Hepatic stellate cell (primary cell): Measurements from ENCODE around the gene MACF1.
"Not testable (repeated sequence)": the region's sequence is repeated elsewhere in the genome, so short reads cannot be mapped to it uniquely, and the experiment has no call there.

Experiments used
- DNase-seq: peaks from one replicate; pipeline ENCODE4 v3.0.0; 2011; ENCODE audit warnings: low spot score

MACF1 gene

DNA sequence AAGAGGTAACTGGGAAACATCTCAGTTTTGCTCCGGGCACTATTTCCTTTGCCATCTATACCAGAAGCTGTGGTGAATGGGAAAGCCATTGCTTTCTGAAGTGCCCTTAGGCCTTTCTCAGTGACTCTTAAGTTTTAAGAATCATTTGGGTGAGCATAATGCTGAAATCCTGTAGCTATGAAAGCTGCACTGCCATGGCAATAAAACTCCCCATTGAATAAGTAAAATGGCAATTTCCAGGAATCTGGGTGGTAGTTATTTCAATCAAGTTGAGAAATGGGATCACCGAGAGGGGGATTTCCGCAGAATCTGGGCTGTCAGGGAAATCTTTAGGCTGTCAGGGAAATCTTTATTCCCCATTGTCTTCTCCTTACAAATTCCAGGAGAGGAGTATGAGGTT lies 26.8 kb upstream of the MACF1 start:
- no peak for DNase-seq

DNA sequence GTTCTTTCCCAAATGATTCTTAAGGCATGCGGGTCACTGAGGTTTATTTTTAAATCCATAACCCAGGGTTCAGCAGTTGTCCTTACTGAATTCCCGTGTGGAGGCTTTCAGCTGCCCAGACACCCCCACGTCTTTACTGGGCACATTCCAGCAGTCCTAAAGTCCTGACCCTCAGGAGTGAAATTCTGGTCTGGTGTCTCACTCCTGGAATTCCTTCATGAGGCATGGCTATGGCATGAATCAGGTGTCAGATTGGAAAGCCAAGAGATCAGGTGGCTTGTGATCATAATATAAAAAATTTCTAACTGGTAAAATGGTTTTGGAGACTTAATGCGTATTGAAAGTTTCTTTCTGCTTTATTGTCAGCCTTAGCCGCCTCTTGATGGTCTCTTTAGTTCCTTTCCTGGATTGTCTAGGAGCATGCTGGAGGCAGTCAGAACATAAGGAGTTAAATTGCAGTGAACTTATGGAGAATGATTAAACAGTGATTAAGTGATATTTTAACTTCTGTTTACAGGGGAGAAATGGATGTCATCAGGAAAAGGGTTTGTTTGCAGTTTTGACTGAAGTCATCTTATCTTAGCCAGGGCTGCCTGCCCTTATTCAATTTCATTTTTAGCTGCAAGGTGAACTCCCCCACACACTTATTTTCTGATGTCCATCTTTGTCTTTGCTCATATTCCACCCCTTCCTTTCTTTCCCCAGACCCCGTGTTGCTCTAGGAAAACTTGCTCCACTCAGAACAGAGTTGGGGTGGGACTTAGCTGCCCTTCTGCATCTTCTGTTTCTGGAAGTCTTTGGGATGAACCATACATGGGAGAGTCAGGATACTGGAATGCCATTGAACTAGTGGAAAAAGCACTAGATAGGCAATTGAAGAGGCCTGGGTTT lies 25.7 kb upstream of the MACF1 start:
- DNase-seq = peak; percentile 46

DNA sequence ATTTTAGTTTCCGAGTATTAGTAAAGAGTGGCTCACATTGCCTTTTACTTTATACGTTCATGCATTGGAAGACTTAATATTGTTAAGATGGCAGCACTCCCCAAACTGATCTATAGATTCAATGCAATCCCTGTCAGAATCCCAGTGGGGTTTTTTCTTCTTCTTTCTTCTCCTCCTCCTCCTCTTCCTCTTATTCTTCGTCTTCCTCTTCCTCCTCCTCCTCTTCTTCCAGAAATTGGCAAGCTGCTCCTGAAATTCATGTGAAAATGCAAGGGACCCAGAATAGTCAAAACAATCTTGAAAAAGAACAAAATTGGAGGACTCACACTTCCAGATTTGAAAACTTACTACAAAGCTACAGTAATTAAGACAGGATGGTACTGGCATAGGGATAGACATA lies 23.2 kb upstream of the MACF1 start:
- no peak for DNase-seq

DNA sequence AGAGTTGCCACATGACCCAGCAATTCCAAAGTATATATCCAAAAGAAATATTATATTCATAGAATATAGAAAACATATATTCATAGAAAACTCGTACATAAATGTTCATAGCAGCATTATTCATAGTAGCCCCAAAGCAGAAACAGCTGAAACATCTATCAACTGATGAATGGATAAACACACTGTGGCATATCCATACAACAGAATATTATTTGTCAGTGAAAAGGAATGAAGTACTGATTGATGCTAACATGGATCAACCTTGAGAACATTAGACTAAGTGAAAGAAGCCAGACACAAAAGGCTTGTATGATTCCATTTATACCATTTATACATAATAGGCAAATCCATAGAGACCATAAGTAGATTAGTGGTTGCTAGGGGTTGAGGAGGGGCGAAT lies 21.7 kb upstream of the MACF1 start:
- no peak for DNase-seq

DNA sequence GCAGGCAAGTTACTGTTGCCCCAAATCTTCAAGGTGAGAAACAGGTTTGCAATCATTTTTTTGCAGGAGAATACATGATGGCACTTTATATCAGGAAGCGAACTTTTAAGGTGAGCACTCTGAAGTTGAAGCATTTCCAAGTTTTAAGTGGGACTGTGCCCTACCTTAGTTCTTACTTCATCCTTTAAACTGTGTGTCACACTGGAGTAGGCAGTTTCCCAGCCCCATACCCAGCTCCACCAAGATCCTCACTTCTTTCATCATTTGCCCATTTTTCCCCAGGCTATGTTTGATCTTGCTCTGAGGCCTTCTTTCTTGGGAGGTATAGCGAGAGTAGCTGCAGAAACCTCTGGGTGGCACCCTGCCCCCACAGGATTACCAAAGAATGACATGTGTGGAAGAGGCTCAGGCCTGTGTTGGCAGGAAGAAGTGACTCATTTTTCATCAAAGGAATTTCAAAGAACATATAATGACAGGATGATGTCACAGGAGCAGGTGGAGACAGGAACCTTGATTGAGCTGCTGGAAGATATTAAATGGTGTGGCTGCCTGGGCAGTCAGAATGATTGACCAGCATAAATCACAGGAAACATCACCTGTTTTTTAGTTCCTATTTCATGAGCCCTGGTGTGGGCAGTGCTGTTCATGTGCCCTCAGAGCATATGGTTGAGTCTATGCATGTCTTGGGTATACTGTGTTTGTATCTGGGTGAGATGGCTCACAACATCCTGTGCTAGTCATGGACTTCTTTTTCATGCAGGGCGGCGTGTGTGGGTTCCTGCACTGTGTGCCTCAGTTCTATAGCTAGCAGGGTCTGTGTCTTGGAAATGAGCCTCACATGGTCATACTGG lies 20.8 kb upstream of the MACF1 start:
- DNase-seq = peak; percentile 36

DNA sequence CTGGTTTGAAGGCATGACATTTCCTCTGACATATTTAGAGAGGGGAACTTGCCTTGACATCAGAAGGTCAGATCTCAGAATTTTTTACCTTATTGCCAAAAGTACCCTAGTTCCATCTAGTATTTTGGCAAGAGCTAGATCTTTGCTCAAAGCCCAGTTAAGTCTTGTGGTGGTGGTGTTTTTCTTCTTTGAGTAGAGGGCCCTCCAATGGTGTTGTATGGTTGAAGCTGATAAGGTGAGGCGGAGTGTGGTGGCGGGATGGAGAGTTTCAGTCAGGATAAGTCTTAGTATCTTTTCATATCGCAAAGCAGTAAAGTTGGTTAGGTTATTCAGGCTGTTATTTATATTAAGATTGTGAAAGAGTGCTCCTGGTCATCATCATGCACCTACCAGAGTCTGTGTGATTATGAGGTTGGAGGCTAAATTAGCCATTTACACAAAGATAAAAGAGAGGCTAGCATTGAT lies 20.1 kb upstream of the MACF1 start:
- DNase-seq = no peak

DNA sequence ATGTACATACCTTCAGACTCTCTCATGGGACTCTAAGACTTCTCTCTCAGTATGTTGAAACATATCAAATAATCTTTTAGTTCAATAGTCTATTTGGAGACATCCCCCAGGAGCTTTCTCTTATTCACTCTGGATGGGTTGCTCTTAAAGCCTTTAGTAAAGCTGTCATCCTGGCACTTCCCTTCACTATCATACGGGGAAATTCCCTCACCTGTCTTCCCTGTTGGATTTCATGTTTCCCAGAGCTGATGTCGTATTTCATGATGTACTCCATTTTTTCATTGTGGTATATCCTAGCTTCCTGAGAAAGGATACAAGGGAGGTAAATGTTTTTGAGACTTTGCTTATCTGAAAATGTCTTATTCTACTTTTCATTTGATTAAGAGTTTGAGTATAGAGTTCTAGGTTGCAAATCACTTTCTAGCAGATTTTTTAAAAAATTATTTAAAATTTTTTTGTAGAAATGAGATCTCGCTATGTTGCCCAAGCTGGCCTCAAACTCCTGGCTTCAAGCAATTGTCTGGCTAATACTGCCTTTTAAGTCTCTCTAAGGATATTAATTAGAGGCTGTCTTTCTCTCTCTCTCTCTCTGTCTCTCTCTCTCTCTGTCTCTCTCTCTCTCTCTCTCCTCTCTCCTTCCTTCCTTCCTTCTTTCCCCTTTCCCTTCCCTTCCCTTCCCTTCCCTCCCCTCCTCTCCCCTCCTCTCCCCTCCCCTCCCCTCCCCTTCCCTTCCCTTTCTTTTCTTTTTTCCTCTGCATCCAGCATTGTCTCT lies 17.0 kb upstream of the MACF1 start:
- no peak for DNase-seq

DNA sequence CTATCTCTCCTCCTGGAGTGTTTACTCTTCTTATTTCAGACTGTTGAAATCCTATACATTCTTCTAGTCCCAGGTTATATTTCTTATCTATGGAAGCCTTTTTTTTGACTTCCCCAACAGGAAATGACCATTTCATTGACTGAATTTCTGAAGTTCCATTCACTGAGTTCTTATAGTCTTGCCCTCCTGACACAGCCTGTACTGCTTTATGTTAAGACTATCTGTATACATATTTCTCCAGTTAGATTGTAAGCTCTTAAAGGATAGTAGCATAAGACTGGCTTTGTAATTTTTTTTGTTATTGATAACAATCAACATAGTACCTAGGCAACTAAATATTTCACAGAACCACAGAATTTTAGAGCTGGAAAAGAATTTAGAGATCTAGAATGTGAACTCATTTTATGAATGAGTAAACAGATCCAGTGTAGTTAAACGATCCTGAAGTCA lies 14.9 kb upstream of the MACF1 start:
- DNase-seq = peak; percentile 46

DNA sequence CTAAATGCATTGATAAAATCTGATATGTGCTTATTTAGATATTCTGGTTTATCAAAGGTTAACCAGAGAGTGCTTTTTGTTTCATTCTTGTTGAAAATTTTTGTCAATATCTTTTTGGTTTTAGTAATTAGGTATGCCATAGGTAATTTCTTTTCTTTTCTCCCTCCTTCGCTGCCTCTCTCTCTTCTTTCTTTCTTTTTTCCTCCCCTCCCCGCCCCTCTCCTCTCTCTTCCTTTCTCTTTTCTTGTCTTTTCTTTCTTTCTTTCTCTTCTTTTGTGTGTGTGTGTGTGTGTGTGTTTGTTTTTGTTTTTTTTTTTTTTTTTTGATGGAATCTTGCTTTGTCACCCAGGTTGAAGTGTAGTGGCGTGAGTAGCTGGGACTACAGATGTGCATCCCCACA lies 14.4 kb upstream of the MACF1 start:
- no peak for DNase-seq

DNA sequence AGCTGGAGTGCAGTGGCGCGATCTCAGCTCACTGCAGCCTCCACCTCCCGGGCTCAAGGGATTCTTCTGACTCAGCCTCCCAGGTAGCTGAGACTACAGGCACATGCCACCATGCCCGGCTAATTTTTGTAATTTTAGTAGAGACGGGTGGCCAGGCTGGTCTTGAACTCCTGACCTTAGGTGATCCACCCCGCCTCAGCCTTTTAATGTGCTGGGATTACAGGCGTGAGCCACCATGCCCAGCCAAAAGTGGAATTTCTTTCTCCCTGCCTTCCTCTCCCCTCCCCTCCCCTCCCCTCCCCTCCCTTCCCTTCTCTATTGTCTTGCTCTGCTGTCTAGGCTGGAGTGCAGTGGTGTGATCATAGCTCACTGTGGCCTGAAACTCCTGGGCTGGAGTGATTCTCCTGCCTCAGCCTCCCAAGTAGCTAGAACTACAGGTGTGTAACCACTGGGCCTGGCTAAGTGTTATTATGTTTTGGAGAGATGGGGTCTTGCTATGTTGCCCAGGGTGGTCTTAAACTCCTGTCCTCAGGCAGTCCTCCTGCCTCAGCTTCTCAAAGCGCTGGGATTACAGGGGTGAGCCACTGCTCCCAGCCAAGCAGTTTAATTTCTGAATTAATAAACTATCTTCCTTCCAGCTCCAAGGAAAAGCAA lies 10.0 kb upstream of the MACF1 start:
- no peak for DNase-seq

DNA sequence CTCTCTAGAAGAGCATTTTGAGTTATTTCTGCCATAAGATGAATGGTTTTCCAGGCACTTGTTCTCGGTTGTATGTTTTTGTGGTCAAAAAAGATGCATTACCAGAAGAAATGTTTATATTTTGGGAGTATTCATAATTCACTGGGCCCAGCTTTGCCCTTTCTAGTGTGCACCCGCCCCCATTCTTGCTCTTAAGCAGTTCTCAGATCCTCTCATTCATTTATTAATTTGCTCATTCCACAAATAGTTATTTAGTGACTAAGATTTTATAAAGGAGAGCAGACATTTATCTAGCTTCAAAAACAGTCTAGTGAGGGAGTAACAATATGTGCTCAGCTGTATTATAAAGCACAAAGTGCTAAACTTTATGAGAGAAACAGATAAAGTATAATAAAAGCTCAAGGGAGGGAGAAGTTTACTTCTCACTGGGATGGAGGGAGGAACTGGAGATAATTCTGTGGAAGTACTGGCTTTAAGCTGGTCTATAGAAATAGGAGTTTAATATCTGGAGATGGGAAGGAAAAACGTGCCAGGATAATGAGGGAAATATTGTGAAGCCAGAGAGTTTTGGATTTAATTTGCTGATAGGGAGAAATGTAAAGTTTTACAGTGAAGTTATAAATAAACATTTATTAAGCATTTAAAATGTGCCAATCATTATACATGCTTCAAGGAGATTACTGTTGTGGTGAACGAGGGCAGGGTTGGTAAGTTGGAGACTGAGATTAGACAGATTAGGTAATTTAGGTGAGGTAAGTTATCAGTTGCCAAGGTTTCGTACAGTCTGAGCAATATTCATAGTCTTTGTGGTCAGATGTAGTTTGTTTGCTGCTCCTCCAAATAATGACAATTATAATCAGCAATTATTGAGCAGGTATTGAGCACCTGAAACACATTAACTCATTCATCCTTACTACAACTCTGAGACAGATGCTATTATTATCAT lies 9.1 kb upstream of the MACF1 start:
- DNase-seq = no peak

DNA sequence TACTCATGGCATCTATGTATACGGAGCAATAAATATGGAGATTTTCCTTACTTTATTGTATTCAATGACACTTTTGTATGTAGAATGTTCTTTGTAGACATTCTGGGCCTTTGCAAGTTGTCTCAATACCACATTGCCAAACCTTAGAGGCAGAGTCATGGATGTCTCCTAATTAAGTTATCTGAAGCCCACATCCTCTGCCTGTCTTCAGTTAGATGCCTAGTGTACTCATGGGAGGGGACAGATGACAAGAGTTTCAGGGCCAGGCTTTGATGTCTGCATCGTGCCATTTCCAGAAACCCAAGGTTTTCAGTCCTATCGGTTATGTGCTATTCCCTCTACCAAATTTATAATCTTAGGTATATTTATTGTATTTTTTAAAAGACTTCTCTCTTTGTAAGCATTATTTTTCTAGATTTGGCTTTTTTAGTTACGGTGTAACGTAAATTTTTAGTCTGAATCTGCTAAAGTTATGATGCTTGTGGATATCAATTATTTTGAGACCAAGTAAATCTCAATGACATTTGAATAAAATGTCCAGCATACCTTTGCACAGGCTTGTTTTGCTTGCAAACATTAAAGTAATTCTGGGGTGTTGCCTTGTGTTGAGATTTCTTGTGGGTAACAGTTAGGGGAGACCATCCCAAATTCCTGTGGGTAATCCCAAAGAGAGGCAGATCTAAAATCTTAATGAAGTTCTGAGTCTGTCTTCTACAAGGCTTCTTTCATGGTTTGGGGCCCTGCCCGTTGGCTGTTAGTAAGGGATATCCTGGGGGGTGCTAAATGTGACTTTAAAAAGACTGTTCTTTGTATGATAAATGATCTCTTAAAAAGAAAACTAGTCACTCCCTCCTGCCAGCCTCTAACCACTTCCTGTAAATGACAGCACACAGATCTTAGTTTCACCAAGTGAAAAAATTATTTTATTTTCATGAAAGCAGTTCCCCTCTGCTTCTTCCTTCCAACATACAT lies 8.0 kb upstream of the MACF1 start:
- DNase-seq = no peak

DNA sequence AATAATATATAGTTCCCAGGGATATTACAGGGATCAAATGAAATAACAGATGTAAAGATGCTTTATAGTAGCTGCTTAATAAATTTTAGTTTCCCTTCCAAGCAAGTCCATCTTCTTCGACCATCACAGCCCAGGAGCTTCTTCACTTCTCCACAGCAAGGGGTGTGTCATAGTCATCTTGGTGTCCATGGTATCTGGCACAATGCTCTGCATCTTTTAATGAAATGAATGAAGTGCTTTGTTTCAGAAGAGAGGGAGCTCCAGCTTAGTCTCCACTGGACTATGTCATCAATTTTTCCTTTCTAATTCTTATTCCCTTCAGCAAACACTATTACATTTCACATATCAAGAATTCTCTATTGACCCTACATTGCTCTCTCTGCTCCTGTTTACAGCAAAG lies 4.9 kb upstream of the MACF1 start:
- DNase-seq = no peak

DNA sequence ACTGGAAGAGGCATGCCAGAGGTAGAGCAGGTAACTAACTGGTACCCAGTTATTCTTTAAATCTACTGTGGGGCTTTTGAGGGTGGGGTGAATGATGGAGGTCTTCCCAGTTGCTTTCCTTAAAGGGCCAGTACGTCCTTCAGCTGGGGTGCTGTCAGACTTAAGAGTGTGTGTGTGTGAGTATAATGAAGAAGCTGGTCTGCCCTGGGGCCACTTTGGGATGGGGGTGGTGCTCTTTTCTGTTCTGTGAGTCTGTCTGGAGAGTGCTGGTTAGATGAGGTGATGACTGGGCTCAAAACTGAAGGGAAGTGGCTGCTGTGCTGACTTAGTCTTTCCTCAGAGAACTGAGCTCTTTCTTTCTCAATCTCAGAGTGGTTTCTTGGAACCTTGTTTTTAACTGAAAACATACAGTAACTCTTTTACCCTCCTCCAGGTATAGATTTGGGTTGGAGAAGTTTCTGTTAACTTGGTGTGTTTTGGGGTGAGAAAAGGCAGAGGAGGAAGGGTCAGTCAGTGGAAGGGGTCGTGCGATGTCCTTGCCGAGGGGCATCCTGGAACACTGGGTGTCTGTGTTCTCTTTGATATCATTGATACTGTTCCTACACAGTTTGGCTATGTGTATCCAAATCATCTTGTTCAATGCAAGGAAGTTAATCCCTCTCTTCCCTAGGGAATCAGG lies 746 bp downstream of the MACF1 start:
- peak; percentile 45 for DNase-seq

DNA sequence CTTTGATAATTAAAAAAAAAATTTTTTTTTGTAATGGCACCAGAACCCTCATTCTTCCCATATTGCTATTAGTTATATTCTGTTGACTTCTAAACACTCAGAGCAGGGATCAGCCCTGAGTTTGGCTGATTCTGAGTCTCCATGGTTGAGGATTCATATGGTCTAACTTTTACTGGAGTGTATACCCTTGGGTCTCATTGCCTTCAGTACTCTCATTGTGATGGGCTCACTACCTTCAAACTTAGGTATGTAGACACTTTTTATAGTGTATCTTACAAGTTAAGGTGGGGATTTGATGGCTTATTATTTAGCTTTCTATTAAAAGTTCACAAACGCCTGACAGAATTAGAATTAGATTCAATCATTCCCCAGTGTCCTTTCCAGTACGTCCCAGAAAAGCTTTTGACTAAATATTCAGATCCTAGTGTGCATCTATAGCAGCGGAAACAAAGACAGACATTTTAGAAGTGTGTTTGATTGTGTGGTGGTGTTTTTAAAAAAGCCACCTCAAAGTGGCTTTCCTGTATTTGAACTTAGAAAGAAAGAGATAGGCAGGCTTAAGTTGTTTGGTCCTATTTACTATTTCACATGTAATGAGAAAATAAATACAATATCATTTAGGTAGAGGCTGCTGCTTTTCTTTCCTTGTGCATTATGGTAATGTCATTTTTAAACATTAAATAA lies 1.4 kb downstream of the MACF1 start:
- no peak for DNase-seq

DNA sequence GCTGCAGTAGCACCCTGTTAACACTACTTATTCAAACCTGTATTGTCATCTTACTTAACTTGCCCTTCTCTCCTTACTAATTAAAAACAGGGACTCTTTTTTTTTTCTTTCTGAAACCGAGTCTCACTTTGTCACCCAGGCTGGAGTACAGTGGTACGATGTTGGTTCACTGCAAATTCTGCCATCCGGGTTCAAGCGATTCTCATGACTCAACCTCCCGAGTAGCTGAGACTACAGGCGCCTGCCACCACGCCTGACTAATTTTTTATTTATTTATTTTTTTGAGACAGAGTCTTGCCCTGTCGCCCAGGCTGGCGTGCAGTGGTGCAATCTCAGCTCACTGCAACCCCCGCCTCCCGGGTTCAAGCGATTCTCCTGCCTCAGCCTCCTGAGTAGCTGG lies 3.9 kb downstream of the MACF1 start:
- DNase-seq = not testable (repeated sequence)

DNA sequence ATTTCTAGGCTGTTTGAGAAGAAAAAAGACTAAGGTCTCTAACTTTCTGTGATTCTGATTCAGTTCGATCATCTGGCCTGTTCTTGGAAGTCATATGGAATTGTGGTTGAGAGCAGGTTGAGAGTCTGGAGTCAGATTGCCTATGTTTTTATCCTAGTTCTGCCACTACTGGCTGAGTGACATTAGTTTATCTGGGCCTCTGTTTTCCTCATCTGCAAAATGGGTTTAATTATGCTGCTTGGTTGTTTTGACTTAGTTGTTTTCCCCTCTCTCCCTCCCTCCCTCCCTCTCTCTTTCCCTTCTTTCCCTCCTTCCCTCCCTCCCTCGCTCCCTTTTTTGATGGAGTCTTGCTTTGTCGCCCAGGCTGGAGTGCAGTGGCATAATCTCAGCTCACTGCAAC lies 6.2 kb downstream of the MACF1 start:
- DNase-seq = no peak

DNA sequence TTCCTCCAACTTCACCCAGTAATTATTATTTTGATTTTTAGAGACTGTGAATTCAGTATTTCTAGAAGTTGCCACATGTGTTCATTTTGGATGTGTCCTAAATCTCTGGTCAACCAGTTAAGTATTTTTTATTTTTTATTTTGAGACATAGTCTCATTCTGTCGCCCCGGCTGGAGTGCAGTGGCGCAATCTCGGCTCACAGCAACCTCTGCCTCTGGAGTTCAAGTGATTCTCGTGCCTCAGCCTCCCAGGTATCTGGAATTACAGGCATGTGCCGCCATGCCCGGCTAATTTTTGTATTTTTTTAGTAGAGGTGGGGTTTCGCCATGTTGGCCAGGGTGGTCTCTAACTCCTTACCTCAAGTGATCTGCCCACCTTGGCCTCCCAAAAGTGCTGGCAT lies 8.0 kb downstream of the MACF1 start:
- no peak for DNase-seq
